GM21825 (cell line): ENCODE results near the gene PLEKHA6.

Experiments used
- ATAC-seq: cut with Tn5 transposase; IDR thresholded peaks from one replicate; pipeline ENCODE4 v1.9.1; 2021; ENCODE audit warnings: mild to moderate bottlenecking, moderate library complexity; ENCODE audit not compliant: unreplicated experiment

PLEKHA6 gene

DNA sequence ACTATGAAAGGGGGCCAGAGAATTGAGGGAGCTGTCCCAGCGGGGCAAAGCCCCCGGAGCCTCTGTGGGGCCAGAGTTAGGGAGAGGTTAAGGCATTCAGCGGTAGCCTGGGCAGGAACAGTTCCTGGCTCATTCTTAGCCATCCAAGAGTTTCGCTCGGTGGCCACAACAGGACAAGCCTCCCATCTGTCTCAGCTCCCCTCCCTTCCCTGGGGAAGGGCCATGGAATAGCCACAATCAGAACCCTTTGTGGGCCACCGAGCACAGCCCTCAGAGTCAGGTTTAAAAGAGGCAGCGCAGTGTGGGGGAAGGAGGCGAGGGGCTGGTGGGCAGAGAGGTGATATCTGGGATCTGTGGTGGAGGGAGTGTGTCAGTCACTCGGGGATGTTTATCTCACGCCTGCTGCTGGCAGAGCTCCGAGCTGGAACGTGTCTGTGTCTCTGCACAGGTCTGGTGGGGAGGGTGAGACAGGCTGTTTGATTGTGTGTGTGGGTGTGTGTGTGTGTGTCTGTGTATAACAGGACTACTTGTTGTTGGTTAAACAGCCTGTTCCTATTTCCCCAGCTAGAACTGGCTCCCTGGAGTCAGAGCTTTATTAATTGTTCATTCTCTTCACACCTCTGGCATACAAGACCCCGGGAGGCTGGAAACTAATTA is 96.3 kb downstream of the PLEKHA6 start:
- ATAC-seq, result no peak

DNA sequence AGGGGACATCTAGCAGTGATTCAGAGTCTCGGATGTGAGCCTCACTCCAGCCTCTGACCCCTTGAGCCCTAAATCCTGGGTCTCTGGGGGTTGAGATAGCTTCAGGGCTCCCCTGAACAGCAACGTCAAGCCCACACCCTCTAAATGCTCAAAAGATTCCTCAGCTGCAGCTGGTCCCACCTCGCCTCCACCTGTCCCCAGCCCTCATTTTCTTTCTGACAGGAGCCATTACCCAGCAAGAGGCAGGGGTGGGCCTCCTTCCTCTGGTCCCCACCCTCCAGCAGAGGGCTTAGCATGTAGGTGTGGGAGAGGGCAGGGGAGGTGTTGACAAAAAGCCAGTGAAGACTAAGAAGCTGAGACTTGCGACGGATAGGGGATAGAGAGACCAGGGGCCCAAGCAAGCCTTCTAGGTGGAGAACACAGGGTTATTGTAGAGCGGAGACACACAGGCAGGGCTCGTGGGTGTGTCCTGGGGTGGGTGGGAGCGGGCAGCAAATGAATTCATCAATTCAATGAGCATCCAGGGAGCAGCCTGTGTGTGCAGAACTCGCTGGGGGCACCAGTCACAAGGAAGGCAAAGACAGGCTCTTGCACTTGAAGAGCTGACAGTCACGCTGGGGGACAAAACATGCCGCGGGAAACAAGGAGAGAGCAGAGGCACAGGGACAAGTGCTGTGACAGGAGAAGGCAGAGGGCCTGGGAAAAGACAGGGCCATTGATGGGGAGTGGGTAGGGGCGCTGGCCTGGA is 97.0 kb downstream of the PLEKHA6 start:
- no peak for ATAC-seq

DNA sequence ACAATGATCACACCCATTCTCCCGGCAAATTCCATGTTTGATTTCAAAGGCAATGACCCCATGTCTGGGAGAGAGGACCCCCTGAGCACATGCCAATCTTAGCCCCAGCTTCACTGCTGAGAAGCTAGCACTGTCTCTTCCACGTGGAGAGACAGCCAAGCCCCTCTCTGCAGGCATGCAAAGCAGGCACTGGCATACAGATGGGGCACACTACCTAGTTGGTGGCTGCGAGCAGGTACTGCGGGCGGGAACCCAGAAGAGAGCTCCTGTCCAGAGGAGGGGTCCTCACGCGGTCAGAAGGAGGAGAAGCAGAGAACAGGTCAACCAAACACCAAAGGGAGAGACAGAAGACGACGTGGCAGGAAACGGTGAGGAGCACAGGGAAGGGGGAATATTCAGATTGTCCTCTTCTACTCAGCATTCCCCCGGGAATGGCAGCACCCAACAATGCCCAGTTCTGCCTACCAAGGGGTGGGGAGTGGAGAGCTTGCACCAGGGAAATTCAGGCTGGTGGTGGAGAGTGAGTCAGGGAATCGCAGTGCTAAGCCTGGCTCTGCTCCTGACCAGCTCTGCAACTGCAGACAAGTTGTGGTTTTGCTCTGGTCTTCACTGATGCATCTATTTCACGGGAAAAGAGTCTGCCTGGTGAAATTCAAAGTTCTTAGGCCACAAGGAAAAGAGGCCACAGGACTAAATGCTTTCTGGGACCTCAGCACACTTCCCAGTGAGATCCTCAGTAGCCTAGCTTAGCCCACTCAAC is 97.8 kb downstream of the PLEKHA6 start:
- no peak for ATAC-seq

DNA sequence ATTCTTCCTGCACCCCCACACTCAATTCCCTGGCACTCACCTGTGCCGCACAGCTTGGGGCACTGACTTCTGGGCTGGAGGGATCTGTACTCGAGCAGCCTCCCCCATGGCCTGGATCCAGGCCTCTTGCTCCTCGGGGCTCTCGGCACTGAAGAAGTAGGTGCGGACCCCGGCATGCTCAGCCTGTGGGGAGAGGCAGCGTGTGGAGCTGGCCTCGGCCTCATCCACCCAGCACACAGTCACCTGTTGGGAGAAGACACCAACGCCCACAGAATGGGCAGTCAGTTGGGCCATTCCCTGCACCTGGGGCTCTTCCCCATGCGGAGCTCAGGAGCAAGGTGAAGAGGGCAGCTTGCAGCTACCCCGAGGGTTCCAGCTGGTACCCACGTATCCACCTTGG is 98.5 kb downstream of the PLEKHA6 start:
- no peak for ATAC-seq

DNA sequence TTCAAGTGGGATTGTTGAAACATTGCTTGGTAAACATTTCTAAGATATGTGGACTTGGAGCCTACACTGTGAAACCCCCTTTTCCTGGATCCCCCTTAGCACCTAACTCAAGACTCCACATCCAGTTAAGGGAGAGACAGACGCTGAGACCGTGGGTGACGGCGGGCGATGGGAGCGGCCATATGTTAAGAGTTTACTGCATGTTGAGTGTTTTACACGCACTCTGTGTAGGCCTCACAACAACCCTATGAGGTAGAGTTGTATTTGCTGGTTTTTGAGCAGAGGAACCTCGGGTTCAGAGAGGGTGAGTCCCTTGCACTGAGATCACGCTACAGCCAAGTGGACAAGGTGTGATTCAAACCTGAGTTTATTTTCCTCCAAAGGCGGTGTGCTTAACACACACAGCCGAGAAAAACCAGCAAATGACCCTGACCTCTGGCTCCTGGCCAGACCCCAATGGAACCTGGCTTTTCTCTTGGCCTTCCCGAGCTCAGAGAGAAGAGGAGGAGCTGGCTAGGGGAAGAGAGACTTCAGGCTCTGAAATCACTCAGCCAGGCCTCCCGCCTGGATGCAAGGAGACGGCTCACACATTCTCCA is 99.0 kb downstream of the PLEKHA6 start:
- no peak for ATAC-seq

DNA sequence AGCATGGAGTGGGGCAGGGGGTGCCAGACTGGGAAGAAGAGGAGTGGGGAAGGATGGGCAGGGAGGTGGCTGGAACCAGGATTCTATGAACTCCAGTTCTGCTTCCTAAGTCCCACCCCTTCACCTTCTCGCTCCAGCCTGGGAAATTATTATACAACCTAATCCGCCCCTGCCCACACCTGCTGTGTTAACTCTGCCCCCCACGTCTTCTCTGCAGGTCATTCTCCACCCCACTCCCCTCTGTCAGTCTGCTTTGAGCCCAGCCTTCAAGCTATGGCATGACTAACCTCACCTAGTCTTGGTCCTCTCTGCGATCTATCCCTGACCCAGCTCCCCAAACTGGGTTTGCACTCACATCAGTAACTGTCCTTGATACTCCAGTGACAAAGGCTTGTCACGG is 99.9 kb downstream of the PLEKHA6 start:
- ATAC-seq, result no peak

DNA sequence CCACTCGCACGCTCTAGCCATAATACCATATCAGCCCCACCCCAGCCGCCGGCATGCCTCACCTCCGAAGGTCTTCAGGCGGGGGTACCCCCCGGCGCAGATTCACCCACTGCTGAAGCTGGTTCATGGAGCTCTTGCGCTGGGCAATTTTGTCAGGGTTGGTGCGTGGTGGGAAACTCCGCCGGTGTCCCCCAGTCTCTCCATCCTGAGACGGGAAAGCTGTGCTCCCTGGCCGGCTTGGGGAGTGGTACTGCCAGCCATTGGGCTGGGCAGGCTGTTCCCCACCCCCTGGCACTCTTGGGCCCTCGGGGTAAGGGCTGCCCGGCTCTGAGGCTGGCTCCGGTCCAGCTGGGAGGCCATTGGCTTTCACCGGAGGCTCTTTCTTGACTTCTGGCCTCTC is 100.5 kb downstream of the PLEKHA6 start:
- ATAC-seq, result no peak

DNA sequence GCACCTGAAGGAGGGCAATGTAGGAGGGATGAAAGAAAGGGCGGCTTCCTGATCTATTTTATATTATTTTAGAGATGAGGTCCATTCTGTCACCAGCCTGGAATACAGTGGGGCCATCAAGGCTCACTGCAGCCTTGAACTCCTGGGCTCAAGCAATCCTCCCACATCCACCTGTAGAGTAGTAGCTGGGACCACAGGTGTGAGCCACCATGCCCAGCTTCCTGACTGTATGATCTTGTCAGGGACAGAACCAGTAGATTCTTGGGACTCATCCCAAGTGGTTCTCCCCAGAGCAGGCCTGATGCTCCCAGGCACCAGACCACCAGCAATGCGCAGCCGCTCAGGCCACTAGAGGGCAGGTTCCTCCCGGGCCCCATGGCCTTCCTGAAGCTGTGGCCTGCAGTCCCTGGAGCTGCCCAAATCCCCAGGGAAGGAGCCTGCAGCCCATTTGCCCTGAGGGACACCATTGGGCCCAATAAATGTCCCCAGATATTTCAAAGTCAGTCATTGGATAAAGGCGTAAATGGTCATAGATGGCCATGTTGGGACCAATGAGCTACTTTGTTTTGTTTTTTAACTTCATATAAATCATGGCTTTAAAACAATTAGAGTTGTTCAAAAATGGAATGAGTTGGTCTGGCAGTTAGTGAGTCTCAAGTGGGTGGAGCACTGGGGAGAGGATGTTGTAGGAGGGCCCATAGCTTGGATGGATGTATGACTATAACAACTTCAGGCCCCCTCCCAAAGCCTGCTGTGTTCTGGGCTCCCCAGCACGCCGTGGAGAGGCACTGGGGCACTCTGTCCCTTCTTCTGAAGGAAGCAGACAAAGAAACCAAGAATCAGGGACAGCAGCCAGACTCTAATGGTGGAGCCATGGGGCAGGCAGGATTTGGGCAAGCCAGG is 101.3 kb downstream of the PLEKHA6 start:
- no peak for ATAC-seq

DNA sequence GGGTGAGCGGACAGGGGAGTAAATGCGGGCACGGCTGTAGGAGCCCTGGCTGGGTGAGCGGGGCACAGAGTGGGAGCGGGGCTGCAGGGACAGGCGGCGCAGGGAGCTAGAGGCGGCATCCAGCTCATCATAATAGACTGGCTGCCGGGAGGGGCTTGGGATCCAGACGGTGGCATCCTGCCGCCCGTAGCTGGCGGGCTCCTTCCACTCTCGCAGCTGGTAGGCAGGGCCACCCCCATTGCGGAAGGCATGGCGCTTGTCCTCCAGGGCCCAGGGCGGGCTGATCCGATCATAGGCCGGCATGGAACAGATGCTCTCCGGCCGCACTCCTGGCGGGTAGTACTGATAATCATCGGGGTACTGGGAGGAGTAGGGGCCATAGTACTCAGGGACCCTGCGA is 102.3 kb downstream of the PLEKHA6 start:
- no peak for ATAC-seq

DNA sequence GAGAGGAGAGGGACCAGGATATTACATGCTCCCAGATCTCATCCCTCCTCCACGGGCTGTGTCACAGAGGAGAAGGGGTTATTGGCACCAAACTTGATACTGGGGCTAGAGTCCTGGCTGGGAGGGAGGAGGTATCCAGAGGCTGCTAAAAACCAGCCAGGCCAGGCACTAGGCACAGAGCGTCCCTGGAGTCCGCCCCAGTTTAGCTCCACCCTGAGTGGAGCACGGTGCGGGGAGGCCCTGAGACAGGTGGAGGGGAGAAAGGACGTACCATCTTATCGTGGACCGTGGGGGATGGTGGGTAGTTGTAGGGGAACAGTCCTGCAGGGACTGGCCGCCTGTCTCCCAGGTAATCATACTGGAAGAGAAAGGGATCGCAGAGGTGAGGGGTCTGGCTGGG is 103.2 kb downstream of the PLEKHA6 start:
- ATAC-seq, result no peak

DNA sequence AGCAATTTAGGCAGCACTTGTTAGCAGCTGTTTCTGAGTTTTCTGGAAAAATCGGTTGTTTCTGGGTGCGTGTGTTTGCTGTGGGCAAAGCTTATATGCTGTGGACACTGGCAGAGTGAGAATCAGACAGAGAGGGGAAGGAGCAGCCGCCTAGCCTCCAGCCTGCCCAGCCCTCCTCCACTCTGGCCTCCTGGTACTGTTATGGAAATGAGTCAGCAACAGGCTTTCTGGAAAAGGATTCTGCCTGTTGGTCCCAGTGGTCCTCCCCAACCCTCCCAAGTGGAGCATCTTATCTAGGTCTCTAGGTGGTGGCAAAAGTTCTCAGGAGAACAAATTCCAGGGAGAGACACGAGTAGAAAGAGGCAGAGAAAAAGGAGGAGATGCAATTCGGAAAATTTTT is 103.8 kb downstream of the PLEKHA6 start:
- ATAC-seq, result no peak

DNA sequence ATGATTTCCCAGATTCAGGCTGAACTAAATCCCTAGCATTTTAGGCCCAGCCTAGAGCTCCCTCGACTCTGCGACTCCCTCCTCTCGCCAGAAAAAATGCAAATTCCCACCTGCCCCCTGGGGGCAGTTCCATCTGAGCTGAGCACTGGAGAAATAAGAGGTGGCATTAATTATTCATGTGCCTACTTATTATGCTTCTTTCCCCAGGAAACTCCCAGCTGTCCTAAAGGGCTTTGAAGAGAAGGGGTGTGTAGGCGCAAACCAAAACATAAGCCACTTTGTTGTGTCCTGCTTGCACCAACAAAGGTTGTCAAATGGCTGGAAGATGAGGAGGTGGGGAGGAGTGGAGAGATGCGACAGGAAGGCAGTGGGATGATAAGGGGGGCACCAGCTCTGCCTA is 104.5 kb downstream of the PLEKHA6 start:
- ATAC-seq, result no peak

DNA sequence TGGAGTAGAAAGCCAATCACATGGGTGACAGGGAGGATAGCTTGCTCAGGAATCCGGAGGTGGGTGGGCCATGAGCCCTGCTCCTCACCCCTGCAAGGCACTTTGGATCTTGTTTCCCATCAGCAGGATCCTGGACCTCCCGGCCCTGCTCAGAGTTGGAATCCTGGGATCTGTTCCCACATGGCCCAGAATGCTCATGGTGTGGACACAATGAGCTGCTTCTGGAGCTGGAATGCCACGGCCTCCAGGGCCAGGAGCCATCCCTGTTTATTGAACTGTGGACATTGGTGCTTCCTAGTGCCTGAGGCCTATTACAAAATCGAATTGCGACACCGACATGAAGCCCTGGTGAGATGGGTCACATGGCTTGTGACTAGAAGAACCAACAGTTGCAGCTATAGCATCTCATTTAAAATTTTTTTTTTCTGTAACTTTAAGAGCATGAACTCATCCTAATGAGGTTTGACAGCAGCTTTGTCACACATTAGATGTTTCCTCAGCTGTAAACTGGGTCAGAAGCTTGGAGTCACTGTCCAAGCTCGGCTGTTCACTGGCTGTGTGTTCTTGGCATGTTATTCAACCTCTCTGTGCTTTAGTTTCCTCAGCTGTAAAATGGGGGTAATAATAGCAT is 105.6 kb downstream of the PLEKHA6 start:
- no peak for ATAC-seq

DNA sequence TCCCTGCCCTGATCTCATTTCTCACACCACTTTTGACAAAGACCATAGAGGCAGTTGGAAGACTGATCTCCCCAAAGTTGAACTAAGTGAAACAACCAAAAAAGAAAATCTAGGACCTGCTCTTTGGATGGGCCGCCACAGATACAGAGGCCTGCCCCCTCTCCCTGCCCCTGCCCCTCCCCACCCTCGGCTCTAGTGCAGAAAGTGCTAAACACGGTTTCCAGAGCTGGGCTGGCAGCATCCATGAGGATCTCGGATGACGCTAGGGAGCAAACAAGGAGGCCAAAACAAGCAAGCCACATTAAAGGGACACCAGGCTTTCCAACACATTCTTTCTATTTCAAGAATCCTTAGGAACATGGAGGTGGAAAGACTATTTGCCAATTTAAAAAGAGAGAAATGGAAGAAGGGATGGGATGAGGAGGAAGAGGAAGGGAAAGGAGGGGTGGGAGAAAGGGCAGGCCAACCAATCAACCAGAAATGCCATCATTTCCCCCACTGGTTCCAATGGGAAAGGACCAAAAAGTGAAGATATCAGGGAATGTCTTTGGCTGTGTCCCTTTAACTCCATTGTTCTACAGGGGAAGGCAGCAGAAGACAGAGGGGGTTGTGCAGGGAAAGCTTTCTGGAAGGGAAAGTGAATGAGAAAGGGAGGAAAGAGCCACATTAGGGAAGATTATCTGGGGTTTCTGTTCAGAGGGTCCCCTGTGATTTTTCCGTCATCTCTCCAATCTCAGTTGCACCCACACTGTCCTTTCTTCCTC is 107.6 kb downstream of the PLEKHA6 start:
- ATAC-seq, result no peak

DNA sequence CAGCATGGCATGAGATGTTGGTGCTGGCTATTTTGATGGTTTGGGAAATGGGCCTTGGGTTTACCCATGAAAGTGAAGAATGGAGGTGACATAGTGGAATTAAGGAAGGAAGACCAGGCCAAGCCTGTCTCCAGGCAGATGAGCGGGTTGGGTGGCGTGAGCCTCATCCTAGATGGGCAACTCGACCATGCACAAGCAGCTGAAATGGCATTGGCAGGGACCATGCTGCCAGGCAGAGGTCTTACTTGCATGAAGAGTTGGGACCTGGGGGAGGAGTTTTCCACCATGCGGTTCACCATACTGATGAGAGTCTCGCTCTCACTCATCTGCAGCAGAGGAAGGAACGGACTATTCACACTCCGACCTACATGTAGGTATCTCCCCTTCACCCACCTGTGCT is 108.4 kb downstream of the PLEKHA6 start:
- ATAC-seq, result no peak

DNA sequence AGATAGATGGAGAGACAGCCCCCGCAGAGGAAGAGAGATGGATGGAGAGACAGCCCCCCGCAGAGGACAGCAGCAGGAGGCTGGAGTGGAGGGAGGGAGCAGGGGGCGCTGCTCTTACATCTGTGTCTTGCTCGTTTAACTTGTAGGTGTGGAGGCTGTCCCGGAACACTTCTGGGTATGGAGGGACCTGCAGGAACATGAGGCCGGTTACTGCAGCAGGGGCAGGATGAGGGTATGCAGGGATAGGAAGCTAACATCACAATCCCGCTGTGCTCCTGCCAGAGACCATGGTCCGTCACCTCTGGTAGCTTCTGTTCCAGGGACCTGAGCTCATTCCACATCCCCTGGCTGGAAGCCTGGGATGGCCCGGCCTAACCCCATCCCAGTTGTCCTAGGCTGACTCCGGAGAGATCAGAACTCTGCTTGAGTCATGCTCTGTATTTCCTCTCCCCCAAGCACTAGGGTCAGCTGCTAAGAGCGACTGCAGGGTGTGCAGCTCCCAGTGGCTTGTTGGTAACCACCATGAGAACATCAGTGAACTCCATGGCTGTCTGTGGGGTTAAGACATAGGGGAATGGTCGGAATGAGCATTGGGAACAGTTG is 109.2 kb downstream of the PLEKHA6 start:
- ATAC-seq, result no peak

DNA sequence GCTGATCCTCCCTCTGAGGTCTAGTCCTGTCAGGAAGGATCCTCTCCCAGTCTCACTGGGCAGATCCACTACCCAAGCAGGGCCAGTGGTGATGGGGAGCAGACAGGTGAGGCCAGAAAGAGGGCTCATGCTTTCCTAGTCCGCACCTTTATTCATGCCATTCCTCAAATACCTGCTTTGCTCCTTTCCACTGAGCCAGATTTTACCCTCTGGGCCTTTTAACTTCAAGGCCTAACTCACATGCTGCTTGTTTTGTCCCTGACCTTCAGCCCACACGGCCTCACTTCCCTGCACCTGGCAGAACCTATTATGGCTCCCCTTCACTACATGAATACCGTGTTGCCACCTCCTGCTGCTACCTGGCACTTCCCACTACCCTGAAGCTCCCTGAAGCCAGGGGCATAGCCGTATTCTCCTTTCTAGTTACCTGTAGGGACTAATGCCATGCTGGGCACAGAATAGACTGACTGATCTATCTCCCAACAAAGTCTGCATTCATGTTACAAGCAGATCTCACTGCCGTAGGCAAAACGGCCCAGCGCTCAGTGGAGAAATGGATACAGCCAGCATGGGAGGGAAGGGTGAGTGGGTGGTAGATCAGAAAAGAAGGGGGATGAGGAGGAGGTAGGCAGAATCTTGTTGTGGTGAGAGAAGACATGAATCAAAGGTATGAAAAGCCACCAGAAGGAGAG is 109.8 kb downstream of the PLEKHA6 start:
- no peak for ATAC-seq

DNA sequence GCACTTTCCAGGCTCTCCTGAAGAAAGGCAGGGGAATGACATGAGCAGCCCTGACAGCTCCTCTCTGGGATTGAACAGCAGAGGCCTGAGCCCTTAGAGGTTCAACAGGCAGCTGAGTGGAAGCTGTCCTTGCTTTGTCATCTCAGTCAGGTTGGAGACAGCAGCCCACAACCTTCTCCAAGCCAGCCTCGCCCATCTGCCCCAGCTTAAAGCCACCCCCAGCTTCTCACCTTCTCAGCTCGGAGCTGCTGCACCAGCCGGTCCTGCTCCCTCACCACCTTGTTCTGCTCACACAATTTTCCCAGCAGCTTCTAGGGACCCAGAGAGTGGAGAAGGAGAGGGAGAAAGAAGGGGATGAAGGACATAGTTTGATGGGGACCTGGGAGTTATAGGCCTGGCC is 110.8 kb downstream of the PLEKHA6 start:
- ATAC-seq, result no peak
